Measurements from ENCODE around the gene EPB41L4B.

EPB41L4B gene

DNA sequence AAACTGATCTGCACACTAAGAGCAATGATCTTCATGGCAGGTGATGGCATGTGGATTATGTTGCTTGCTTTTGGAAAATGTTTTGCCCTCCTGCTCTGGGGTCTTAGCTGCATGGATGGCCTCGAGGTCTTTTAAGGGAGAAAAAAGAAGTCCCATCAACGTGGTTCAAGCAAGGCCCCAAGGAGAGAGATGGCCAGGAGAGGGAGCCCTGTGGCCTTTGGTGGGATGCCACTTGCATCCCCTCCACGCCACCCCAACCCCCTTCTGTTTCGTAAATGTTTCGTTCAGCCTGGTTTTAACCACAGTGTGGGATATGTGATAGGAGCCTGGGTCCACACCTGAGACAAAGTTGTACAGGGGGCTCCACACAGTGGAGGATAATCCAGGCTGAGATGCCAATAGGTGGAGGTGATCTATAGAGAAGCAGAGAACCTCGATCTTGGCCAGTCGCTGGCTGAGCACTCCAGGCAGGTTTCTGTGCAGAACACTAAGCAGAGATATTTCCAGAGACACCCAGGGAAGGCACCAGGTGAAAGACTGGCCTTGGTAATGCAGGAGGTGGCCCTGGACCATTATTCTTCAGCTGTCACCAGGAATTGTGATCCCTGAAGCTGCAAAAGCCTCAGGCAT lies 128.0 kb downstream of the EPB41L4B start:
- no peak for DNase-seq

DNA sequence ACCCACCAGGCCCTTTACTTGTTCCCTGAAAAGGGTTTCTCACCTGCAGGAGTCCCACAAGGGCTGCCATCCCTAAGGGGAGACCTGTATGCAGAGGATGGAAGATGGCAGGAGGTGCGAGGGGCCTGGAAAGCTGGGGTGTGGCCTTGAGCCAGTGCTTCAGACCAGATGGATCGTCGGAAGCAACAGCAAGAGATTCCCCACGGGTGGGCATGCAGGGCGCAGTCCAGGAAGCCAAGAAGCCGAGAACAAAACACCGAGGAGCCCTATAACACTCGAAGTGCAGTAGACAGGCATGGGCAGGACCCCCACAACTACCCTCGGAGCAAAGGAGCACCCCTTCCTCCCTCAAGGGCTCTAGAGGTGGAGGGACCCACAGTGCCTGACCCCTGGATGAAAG lies 129.1 kb downstream of the EPB41L4B start:
- DNase-seq: no peak

DNA sequence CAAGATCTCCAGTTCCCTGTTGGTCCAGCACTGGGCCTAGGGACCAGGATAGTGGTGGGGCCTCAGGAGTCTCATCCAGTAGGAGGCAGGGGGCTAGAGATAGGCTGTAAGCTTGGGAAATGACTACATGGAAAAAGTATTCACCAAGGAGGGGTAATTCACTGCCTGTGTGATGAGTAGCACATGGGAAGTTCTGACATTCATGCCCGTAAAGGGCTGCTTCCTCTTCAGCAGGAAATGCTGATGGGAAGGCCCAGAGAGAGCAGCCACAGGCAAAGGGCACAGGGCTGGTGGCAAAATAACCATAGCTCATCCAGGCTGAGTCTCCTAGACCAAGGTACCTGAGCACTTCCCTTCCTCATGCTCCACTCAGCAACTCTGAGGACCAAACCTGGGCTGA lies 130.7 kb downstream of the EPB41L4B start:
- no peak for DNase-seq

DNA sequence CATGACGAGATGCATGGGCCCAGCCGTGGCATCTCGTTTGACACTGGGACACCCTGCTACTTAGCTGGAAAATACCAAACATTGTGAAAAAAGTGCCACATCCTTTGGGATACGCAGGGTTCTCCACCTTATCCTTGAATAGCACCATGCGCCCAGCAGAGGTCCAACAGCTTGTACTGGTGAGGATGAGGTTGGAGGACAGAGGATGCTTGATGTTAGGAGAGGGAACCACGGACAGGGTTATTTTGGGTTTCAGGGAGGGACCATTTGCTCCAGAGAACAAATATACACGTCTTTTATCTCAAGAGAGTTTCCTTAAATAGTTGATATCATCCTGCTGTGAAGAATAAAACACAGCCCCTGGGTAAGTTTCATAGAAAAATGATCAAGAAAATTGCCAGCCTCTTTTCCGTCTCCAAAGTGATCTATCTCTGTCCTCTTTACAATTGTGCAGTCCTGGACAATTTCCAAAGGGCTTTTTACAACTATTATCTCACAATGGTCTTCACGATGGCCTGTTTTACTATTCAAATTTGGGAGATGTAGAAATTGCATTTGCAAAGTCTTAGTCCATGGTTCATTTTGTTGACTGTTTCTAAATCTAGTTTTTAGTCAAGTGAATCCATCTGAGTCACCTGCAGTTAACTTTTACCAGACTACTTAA lies 133.9 kb downstream of the EPB41L4B start:
- DNase-seq: no peak

DNA sequence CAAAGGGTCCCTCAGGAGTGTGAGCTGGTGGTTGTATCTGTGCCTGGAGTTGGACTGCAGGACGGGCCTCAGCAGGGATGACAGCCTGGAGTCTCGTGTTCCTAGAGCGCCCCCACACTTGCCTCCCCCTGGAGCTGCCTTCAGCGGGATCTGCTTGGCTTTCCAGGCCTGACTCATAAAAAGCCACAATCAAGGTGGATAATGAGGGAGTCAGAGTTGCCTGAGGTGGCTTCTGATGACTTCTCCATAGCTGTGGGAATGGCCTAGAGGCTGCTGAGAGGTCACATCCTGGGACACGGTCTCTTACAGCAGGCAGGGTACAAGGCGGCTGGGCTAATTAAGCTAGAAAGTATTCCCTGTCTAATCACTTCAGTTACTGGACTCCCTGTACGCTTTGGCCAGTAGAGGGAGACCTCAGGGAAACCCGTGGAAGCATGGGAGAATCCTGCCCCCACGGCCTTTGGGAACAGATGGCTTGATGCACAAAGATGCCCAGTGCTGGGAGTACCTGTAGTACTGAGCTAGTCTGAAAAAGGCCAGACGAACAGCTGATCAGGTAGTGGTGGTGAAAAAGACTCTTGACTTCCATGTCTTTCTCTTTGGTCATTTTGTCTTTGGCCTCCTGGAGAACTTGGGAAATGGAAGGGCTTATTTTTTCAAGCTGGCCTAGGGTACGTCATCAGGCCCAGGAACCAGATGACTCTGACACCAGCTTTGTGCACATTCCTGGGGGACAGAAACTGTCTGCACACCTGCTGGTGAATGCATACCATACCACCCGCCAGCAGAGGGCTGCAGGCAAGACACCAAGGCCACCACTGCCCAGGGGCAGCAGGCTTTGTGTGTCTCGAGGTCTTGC lies 137.7 kb downstream of the EPB41L4B start:
- DNase-seq: no peak

DNA sequence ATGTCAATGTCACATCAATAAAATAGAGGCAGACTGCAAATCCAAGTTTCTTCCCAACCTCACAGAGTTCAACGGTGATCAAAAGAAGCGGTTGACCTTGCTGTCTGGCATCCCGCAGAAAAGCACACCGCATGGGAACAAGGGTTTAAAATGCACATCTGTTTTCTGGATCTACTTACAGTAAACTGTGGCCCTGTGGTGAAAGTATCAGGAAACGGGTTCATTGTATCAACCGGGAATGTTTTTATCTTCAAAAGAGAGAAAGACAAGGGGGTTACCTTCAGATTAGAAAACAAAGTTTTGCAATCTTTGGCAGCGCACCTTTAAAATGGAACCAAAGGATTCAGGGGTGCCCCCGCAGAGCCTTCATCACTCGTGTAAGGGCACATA lies 138.3 kb downstream of the EPB41L4B start:
- no peak for DNase-seq

DNA sequence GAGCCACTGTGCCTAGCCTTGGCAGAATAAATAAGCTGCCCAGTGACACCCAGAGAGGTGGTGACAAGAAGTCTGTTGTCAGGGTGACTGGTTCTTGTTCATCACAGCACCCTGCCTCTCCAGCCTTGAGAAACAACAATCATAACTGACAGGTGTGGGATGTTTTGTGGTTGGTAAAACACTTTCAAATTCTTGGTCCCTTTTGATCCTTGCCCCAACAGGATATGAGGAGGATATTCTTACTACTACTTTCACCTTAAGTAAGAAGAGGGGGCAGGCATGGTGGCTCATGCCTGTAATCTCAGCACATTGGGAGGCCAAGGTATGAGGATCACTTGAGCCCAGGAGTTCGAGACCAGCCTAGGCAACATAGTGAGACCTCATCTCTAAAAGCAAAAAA lies 139.6 kb downstream of the EPB41L4B start:
- no peak for DNase-seq

DNA sequence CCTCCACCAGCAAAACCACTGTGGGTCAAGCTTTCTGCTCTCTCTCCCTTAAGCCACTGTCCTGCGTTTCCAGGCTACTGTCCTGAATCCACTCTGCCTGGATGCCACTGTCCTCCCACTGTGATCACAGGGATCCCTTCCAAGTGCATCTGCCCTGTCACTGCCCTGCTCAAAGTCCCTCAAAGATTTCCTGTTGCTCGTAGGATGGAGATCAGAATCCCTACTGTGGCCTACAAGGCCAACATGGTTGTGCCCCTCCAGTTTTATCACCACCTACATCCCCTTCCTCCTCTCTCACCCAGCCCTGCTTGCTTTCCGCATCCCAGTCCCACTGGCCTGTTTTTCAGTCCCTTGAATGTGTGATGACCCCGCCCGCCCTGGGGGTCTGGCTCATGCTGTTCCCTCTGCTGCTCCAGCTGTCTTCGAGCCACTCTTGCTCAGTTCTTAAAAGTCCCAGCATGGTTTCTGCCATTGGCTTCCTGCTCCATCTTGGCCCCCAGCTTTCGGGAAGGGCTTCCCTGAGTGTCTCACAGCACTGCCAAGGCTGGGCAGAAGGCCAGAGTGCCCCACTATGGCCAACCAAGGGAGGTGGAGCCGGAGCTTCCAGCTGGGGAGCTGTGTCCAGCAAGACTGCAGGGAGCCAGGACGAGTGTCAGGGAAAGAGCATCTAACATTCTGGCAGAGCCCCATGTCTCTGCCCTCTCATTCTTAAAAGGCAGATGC lies 140.9 kb downstream of the EPB41L4B start:
- DNase-seq: no peak

DNA sequence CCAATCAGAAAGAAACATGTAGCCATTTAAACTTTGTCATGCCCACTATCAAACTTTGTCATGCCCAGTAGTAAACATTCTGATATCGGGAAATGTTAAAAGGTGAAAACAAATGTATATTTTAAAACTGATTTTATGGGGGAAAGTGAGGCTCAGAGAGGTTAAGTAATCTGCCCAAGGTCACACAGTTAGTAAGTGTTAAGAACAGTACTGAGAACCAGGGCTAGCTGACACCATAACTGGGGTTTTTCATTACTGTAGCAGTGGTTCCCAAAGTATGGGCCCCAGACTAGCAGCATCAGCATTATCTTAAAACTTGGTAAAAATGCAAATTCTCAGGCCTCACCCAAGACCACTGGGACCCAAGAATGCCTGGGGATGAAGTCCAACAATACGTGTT lies 143.9 kb downstream of the EPB41L4B start:
- DNase-seq: no peak

DNA sequence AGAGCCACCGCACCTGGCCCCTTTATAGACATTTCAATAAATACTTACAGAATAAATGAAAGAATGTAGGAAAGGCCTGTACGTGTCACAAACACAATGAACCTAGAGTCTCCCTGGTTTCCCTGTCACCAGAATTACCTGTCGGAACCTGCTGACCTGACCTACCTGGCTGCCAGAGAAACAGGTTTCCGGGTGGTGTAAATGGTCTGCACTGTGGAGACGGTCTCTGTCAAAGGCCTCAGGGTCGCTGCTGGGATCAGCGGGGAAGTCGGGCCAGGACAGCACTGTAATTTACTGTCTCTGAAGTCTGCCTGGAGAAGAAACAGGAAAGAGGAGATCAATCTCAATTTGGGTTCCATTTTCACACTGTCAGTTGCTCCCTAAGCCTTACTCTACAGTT lies 144.5 kb downstream of the EPB41L4B start:
- no peak for DNase-seq

DNA sequence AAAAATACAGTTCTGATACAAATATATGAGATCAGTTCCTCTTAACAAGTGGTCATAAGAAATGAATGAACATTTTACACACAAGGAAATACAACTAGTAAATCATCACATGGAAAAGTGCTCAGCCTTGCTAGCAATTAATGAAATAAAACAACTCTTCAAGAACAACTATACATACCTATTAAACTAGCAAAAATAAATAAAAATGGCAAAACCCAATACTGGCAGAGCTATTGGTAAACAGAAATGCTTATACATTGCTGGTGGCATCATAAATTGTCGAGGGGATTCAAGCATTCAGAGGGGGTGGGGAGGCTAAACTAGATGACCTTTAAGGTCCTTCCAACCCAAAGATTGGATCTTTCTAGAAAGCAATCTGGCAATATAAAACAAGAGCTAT lies 147.9 kb downstream of the EPB41L4B start:
- DNase-seq: no peak

DNA sequence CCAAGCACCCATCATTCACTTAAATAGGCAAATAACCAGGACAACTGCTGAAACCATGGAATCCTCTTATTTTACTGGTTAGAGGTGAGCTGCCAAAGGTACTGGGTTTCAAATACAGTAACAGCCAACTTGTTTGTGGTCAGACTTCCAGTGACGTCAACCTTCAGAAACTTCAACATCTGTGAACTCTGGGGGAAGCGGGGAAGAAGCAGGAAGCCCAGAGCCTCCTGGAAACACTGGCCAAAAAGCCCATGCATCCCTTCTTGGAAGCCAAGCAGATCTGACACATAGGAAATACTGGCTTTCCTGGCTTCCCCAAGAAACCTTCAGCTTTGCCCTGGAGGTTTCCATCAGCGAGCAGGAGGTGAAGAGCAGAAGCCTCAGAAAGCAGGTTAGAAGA lies 148.9 kb downstream of the EPB41L4B start:
- no peak for DNase-seq

DNA sequence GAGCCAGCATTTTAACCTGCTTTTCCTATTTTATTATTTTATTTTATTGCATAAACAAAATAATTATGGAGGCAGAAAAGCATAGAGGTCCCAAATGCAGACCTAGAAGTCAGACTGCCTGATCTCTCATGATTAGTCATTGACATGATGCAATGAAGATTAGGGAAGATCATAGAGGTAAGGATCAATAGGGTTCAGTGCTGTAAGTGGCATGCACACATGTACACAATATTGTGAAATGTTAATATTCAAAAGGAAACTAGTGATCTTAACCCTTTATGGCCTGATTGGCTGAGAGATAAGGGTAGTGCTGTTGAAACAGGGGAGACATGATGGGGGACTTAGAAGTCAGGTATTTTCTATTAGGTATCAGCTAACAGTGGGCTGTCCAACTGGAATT lies 152.7 kb downstream of the EPB41L4B start:
- no peak for DNase-seq

DNA sequence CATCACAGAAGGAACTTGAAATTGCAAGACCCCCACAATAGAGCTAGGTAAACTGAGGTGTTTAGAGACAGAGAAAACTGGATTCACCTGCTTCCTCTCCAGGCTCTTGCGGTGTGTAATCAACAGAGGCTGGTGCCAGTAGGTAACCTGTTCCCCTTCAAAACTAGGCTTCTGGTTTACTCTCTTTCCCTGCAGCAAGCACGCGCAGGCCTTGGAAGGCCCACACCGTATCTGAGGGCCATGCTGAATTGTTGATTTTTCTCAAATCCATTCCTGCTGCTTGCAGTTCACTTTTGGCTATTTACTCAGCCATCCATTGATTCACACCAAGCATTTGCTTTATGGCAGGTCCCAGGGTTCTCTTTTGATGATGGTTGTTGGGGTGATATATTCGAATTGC lies 153.1 kb downstream of the EPB41L4B start:
- DNase-seq: no peak

DNA sequence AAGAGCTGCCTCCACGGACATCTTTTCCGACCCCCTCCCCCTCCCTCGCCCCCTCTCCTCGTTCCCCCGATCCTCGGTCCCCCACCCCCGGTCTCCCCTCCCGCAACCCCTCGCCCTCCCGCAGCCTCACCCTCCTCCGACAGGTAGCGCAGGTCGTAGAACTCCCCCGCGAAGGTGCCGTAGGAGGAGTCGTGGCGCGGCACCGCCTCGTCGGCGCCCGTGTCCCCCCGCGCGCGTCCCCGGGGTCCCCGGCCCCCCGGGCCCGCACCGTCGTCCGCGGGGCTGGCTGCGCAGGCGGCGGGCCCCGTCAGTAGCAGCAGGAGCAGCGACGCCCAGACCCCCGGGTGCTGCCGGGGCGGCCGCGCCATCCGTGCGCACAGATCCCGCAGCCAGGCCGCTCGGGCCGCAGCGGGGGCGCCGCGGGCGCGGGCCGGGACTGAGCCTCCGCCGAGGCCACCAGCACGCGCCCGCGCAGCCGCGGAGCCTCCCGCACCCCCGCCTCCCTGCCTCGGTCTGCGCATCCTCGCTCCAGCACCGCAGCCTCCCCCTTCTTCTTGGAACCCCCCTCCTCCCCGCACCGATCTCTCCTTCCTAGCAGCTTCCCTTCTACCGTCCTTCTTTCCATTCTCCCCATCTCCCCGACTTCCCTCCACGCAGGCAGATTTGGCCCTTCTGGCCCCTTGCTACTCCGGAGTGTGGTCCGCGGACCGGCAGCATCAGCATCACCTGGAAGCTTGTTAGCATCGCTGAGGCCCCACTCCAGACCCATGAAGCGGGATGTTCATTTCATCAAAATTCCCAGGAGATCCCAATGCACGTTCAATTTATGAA lies 153.9 kb downstream of the EPB41L4B start, which contains the start of gene FRRS1L:
Gene FRRS1L, minus strand, starts transcription at position 479 of the 831 bp plus-strand sequence. Its CDS starts 111 bp downstream, at position 368.
- DNase-seq: no peak

DNA sequence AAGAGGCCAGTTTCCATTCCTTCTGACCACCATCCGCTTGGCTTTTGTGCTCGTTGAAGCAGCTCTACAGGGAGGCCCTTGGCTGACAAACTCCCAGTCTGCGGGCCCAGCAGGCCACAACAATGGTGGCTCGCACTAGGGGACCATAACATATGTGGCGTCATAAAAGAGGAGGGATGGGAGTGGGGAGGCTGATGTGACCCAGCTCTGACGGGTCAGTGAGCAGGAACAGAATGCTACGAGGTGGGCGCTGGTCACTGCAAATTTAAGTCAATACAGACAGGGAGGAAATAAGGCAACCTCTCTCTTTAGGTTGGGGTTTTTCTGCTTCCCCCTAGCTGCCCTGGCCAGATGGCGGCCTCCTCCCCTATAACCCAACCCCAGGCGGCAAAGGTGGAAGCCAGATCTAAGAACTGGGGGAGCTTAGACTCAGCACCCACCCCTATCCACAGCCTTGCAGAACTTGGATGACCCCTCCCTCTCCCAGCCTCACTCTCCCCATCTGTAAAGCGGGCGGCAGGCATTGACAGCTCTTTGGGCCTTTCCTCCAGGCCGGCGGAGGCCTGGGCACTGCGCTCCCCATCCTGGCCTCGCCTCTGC lies 154.6 kb downstream of the EPB41L4B start:
- no peak for DNase-seq

DNA sequence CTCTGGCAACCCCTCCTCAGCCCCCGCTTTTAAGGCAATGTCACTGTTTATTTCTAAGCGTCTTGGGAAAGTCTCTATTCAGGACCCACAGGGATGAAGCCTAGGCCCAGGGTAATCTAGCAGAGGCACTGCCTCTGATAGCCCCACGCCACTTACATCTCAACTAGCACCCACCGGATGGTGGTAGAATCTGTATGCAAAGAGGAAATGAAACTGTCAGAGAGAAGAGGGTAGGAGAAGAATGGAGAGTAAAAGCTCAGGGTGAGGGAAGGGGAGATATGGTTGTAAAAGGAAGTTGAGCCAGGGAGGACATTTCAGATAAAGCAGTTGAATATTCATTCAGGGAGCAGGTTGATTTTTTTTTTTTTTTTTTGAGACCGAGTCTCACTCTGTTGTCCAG lies 156.8 kb downstream of the EPB41L4B start:
- DNase-seq: no peak

DNA sequence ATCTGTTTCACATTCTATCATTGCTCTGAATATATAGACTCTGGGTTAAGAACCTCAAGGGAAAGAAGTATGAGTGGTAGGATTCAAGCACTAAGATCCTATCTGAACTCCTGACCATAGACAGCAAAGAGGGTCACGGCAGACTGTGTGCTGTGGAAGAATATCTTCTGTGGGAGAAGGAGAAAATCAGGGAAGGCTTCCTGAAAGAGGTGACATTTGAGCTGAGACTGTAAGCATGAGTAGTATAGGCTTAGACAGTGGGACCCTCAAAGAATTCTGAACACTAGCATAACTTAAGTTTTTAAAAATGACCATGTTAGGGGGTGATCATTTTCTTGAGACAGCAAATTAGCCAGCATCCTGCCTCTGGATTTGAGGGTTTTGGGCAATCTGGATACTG lies 157.7 kb downstream of the EPB41L4B start:
- no peak for DNase-seq

DNA sequence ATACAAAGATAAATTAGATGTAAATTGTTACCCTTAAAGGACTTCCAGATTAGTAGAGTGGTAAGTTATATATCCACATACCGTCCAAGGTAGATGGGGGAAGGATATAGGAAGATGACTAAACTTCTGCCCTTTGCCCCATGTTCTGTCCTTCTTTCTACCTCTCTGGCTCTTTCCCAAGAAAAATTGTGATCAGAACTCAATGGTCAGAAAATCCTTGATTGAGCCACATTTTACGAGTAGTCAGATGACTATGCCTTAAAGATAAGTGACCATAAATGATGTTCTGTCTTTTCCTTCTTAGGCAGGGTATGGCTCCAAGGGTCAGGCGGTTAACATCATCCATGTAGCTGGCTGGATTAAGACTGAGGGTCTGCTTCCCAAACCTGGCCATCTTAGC lies 158.2 kb downstream of the EPB41L4B start:
- no peak for DNase-seq

DNA sequence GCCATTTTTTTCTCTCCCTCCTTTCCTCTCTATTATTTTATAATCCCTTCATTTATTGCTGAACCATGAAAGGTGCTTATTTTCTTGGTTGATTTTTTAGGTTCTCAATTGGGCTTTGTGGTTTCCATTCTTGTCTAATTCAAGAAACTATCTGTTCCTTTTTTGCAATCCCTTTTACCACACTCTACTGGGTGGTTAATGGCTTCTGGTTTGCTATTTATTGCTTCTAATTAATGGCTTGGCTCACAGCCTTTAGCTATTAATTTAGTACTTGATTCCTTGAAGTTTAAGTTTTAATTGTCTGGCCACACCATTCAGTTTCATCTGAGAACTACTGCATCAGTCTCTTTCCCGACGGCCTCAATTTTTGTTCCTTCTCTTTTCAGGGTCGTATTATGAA lies 159.4 kb downstream of the EPB41L4B start:
- no peak for DNase-seq

DNA sequence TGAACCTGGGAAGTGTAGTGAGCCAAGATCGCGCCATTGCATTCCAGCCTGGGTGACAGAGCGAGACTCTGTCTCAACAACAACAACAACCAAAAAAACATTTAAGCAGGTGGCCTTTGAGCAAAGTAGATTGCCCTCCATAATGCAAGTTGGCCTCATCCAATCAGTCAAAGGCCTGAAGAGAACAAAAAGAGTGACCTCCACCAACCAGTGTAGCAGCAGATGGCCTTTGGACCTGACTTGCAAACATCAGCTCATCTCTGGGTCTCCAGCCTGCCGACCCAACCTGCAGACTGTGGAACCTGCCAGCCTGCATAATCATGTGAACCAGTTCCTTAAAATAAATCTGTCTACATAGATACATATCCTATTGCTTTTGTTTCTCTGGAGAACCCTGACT lies 161.3 kb downstream of the EPB41L4B start:
- DNase-seq: no peak

DNA sequence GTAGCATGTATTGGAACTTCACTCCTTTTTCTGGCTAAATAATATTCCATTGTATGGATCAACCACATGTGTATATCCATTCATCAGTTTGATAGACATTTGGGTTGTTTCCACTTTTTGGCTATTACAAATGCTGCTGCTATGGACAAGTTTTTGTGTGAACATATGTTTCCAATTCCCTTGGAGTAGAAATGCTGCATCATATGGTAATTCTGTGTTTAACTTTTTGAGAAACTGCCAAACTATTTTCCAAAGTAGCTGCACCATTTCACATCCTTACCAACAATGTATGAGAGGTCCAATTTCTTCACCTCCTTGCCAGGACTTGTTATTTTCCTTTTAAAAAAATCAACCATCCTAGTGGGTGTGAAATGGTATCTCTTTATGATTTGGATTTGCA lies 162.2 kb downstream of the EPB41L4B start:
- no peak for DNase-seq
